HepG2 (cell line): ENCODE measurements around the gene LAMA5. TPM values are rescaled to one million over a fixed set of nuclear protein-coding genes. Genes with fewer than 3 reads are reported as not detected.
A peak's percentile ranks its signal among the peaks of the same experiment; 100 is the strongest.

ENCODE experiments used
- ARID4A ChIP-seq: sonication (generic); formaldehyde crosslinking; IDR thresholded peaks from 2 replicates; pipeline ENCODE4 v1.5.0; 2020; ENCODE audit warnings: mild to moderate bottlenecking, missing genetic modification reagents, borderline replicate concordance
- ATF1 ChIP-seq: IDR thresholded peaks from 2 replicates; pipeline ENCODE4 v1.6.1; 2016; ENCODE audit warnings: mild to moderate bottlenecking, control low read depth
- HOMEZ ChIP-seq: IDR thresholded peaks from 2 replicates; pipeline ENCODE4 v1.6.1; 2016; ENCODE audit warnings: low read depth
- MTERF4 ChIP-seq: sonication (generic); formaldehyde crosslinking; IDR thresholded peaks from 2 replicates; pipeline ENCODE4 v1.8.0; 2023; ENCODE audit warnings: mild to moderate bottlenecking, missing genetic modification reagents
- SALL1 ChIP-seq: sonication (generic); formaldehyde crosslinking; IDR thresholded peaks from 2 replicates; pipeline ENCODE4 v1.8.0; 2022; ENCODE audit warnings: mild to moderate bottlenecking, missing genetic modification reagents
- YEATS4 ChIP-seq: sonication (generic); formaldehyde crosslinking; IDR thresholded peaks from 2 replicates; pipeline ENCODE4 v1.4.0; 2020; ENCODE audit warnings: missing genetic modification reagents, borderline replicate concordance
- ZBTB2 ChIP-seq: sonication (generic); formaldehyde crosslinking; IDR thresholded peaks from 2 replicates; pipeline ENCODE4 v1.8.0; 2022; ENCODE audit warnings: low read depth, missing genetic modification reagents
- ZBTB37 ChIP-seq: sonication (generic); formaldehyde crosslinking; IDR thresholded peaks from 2 replicates; pipeline ENCODE4 v1.4.0; 2020; ENCODE audit warnings: mild to moderate bottlenecking, missing genetic modification reagents
- ZBTB44 ChIP-seq: sonication (generic); formaldehyde crosslinking; IDR thresholded peaks from 2 replicates; pipeline ENCODE4 v1.4.0; 2020; ENCODE audit warnings: missing genetic modification reagents
- ZEB1 ChIP-seq: IDR thresholded peaks from 2 replicates; pipeline ENCODE4 v1.6.1; 2012; ENCODE audit warnings: mild to moderate bottlenecking, low read depth, inconsistent platforms; ENCODE audit not compliant: insufficient replicate concordance
- ZNF235 ChIP-seq: sonication (generic); formaldehyde crosslinking; IDR thresholded peaks from 2 replicates; pipeline ENCODE4 v1.8.1; 2023; ENCODE audit warnings: mild to moderate bottlenecking, missing genetic modification reagents, borderline replicate concordance
- ZNF501 ChIP-seq: sonication (generic); formaldehyde crosslinking; IDR thresholded peaks from 2 replicates; pipeline ENCODE4 v1.5.1; 2020; ENCODE audit warnings: mild to moderate bottlenecking, moderate library complexity, missing genetic modification reagents
- ZNF562 ChIP-seq: sonication (generic); formaldehyde crosslinking; IDR thresholded peaks from 2 replicates; pipeline ENCODE4 v1.8.0; 2022; ENCODE audit warnings: missing genetic modification reagents, borderline replicate concordance
- ZNF724P ChIP-seq: sonication (generic); formaldehyde crosslinking; IDR thresholded peaks from 2 replicates; pipeline ENCODE4 v1.8.0; 2022; ENCODE audit warnings: missing genetic modification reagents, borderline replicate concordance
- ZNF737 ChIP-seq: sonication (generic); formaldehyde crosslinking; IDR thresholded peaks from 2 replicates; pipeline ENCODE4 v1.5.0; 2020; ENCODE audit warnings: missing genetic modification reagents, mild to moderate bottlenecking, borderline replicate concordance
- ZSCAN12 ChIP-seq: sonication (generic); formaldehyde crosslinking; IDR thresholded peaks from 2 replicates; pipeline ENCODE4 v1.9.0; 2021; ENCODE audit warnings: mild to moderate bottlenecking, missing genetic modification reagents
- polyA plus RNA-seq, 8 experiments: library from polyadenylated mRNA; depleted of rRNA in 3 of 8; stranded (reverse) in 7 of 8; unstranded in 1 of 8; fragments of >200 nt; fragmentation: Illumina TruSeq in 4 of 8; extraction: Trizol in 4 of 8; gene quantifications; 2 replicates each; pipeline versions ENCODE4 v1.2.1 to v1.2.3, GENCODE V29; 2011 to 2016; ENCODE audit warnings: low read depth in 4 of 8, missing spikeins in 1 of 8, mixed read lengths in 1 of 8; ENCODE audit not compliant: insufficient read depth in 1 of 8
- total RNA-seq, 5 experiments: library from RNA; depleted of rRNA; stranded (reverse); fragments of >200 nt; fragmentation: Illumina TruSeq; extraction: Trizol; gene quantifications; 2 replicates each; pipeline ENCODE4 v1.2.3, GENCODE V29; 2016; ENCODE audit warnings: low read depth in 1 of 5

LAMA5 gene
- total and polyA plus RNA-seq, 2 of the 13 experiments (the other 11 are each of a cell fraction or from before 2014, with no cell fraction given), result 21.0 to 44.7 TPM

GRCh38 chr20:62386383-62387218 is 19.5 kb upstream of the LAMA5 start, which contains the start of gene RPS21 (continued):
- TF ChIP-seq HOMEZ (CRISPR knock-in tag), result peak; percentile 18; the same call in 1 of the 2 replicates
- TF ChIP-seq ARID4A (CRISPR knock-in tag), result peak; percentile 97
- peak; percentile 61; the same call in 1 of the 2 replicates for TF ChIP-seq SALL1
- TF ChIP-seq ZNF724P (CRISPR knock-in tag), result no peak; the same call in 1 of the 2 replicates
- TF ChIP-seq ZEB1, result no peak
- TF ChIP-seq YEATS4, result peak; percentile 92
- TF ChIP-seq ZNF737 (CRISPR knock-in tag), result 0 out of 2 replicates have a peak, but pooled peaks have one; percentile 6
- TF ChIP-seq ZNF562 (CRISPR knock-in tag), result no peak
- TF ChIP-seq ZBTB37 (CRISPR knock-in tag), result no peak
- TF ChIP-seq ZNF235, result peak; percentile 97; the same call in 1 of the 2 replicates
- 0 out of 2 replicates have a peak, but pooled peaks have one; percentile 12 for TF ChIP-seq MTERF4 (CRISPR knock-in tag)
- 0 out of 2 replicates have a peak, but pooled peaks have one; percentile 43 for TF ChIP-seq ZBTB44 (CRISPR knock-in tag)
- TF ChIP-seq ZSCAN12 (CRISPR knock-in tag), result 0 out of 2 replicates have a peak, but pooled peaks have one; percentile 90
- TF ChIP-seq ZBTB2 (CRISPR knock-in tag), result peak; percentile 89
- peak; percentile 87 for TF ChIP-seq ZNF501
- TF ChIP-seq ATF1 (CRISPR knock-in tag), result peak; percentile 89; the same call in 1 of the 2 replicates
